Right lobe of liver (tissue), 4 donors: ENCODE results near the gene NOVA2.

Experiments
- CTCF ChIP-seq, 4 donors: fragments of 200-600 bp in 3 of 4; fragments of 450-650 bp in 1 of 4; IDR thresholded peaks; one replicate each; pipeline versions ENCODE4 v1.5.1 to v1.8.0; 2016 to 2022; ENCODE audit warnings: antibody characterized with exemption in 4 of 4, mild to moderate bottlenecking in 2 of 4
- POLR2A ChIP-seq: fragments of 450-650 bp; IDR thresholded peaks from one replicate; pipeline ENCODE4 v1.6.1; 2017; ENCODE audit warnings: antibody characterized with exemption, mild to moderate bottlenecking
- donor health status: DM: no; HTN: no; CAD: no.
- donor health status: DM: no; HTN: no; CAD: no.
- donor health status: DM: no; HTN: yes; CAD: no.

- no peak for TF ChIP-seq POLR2A
- no peak for TF ChIP-seq CTCF (IDR thresholded peaks at IDR 0.05)
These were observed 44.4 kb upstream of the NOVA2 start for GRCh38 chr19:46017874-46018675.
